ENCODE measurements around the gene TEX261. TPM values are rescaled to one million over a fixed set of nuclear protein-coding genes. Genes with fewer than 3 reads are reported as not detected.

Gene TEX261
- total and polyA plus RNA-seq, 2 of the 8 experiments (the other 6 are each of a cell fraction or from before 2014, with no cell fraction given), result 25.2 to 30.1 TPM

- TF ChIP-seq POLR2AphosphoS5 (IDR thresholded peaks at IDR 0.05; ENCODE audit: low read depth, low read length), result no peak
- no peak for TF ChIP-seq NRF1 (IDR thresholded peaks at IDR 0.05; ENCODE audit: low read depth, low read length)
- no peak for TF ChIP-seq JUN (IDR thresholded peaks at IDR 0.05; ENCODE audit: low read depth, low read length)
- TF ChIP-seq, protein P1, sequence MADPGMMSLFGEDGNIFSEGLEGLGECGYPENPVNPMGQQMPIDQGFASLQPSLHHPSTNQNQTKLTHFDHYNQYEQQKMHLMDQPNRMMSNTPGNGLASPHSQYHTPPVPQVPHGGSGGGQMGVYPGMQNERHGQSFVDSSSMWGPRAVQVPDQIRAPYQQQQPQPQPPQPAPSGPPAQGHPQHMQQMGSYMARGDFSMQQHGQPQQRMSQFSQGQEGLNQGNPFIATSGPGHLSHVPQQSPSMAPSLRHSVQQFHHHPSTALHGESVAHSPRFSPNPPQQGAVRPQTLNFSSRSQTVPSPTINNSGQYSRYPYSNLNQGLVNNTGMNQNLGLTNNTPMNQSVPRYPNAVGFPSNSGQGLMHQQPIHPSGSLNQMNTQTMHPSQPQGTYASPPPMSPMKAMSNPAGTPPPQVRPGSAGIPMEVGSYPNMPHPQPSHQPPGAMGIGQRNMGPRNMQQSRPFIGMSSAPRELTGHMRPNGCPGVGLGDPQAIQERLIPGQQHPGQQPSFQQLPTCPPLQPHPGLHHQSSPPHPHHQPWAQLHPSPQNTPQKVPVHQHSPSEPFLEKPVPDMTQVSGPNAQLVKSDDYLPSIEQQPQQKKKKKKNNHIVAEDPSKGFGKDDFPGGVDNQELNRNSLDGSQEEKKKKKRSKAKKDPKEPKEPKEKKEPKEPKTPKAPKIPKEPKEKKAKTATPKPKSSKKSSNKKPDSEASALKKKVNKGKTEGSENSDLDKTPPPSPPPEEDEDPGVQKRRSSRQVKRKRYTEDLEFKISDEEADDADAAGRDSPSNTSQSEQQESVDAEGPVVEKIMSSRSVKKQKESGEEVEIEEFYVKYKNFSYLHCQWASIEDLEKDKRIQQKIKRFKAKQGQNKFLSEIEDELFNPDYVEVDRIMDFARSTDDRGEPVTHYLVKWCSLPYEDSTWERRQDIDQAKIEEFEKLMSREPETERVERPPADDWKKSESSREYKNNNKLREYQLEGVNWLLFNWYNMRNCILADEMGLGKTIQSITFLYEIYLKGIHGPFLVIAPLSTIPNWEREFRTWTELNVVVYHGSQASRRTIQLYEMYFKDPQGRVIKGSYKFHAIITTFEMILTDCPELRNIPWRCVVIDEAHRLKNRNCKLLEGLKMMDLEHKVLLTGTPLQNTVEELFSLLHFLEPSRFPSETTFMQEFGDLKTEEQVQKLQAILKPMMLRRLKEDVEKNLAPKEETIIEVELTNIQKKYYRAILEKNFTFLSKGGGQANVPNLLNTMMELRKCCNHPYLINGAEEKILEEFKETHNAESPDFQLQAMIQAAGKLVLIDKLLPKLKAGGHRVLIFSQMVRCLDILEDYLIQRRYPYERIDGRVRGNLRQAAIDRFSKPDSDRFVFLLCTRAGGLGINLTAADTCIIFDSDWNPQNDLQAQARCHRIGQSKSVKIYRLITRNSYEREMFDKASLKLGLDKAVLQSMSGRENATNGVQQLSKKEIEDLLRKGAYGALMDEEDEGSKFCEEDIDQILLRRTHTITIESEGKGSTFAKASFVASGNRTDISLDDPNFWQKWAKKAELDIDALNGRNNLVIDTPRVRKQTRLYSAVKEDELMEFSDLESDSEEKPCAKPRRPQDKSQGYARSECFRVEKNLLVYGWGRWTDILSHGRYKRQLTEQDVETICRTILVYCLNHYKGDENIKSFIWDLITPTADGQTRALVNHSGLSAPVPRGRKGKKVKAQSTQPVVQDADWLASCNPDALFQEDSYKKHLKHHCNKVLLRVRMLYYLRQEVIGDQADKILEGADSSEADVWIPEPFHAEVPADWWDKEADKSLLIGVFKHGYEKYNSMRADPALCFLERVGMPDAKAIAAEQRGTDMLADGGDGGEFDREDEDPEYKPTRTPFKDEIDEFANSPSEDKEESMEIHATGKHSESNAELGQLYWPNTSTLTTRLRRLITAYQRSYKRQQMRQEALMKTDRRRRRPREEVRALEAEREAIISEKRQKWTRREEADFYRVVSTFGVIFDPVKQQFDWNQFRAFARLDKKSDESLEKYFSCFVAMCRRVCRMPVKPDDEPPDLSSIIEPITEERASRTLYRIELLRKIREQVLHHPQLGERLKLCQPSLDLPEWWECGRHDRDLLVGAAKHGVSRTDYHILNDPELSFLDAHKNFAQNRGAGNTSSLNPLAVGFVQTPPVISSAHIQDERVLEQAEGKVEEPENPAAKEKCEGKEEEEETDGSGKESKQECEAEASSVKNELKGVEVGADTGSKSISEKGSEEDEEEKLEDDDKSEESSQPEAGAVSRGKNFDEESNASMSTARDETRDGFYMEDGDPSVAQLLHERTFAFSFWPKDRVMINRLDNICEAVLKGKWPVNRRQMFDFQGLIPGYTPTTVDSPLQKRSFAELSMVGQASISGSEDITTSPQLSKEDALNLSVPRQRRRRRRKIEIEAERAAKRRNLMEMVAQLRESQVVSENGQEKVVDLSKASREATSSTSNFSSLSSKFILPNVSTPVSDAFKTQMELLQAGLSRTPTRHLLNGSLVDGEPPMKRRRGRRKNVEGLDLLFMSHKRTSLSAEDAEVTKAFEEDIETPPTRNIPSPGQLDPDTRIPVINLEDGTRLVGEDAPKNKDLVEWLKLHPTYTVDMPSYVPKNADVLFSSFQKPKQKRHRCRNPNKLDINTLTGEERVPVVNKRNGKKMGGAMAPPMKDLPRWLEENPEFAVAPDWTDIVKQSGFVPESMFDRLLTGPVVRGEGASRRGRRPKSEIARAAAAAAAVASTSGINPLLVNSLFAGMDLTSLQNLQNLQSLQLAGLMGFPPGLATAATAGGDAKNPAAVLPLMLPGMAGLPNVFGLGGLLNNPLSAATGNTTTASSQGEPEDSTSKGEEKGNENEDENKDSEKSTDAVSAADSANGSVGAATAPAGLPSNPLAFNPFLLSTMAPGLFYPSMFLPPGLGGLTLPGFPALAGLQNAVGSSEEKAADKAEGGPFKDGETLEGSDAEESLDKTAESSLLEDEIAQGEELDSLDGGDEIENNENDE (IDR thresholded peaks at IDR 0.05; ENCODE audit: insufficient replicate concordance, low read length), result no peak
- TF ChIP-seq RAD21 (IDR thresholded peaks at IDR 0.05 in 1 of 2, conservative IDR thresholded peaks at IDR 0.05 in 1 of 2; ENCODE audit: low read depth in 2 of 2, low read length in 2 of 2), result no peak
- no peak for TF ChIP-seq NANOG (IDR thresholded peaks at IDR 0.05; ENCODE audit: insufficient read depth, low read depth, low read length, poor library complexity, severe bottlenecking)
- no peak for TF ChIP-seq TCF12 (IDR thresholded peaks at IDR 0.05; ENCODE audit: low read depth, low read length)
Observed at GRCh38 chr2:70944111-70944690, 50.5 kb downstream of the TEX261 start (continued).

Data from H1 (cell line).